Stimulated activated CD4-positive, alpha-beta T cell treated with anti-CD3 and anti-CD28 coated beads, Interleukin-1b, Interleukin-23, amount 100 ng/mL, for 1 hour (primary cell): ENCODE measurements around the gene CEP85.
"Not testable (repeated sequence)": the region's sequence is repeated elsewhere in the genome, so short reads cannot be mapped to it uniquely, and the experiment has no call there.

Experiments used
- DNase-seq, 2 donors: peaks; one replicate each; pipeline ENCODE4 v3.0.0-alpha.2; 2020; ENCODE audit warnings: low read depth in 2 of 2

CEP85 gene

GRCh38 chr1:26307966-26308899 is 74.2 kb downstream of the CEP85 start:
- not testable (repeated sequence) for DNase-seq

- no peak for DNase-seq
Observed at GRCh38 chr1:26314501-26314900, 80.5 kb downstream of the CEP85 start.

- no peak for DNase-seq
Observed at GRCh38 chr1:26315874-26316850, 82.2 kb downstream of the CEP85 start.

GRCh38 chr1:26317146-26317545 is 83.1 kb downstream of the CEP85 start:
- no peak for DNase-seq

GRCh38 chr1:26317612-26318337 is 83.8 kb downstream of the CEP85 start, which contains the start of gene CD52:
TSS of gene CD52 (plus strand) at chr1:26317958. CDS start at chr1:26318018, 60 bp downstream.
- peak in 1 of 2 donors; percentile 53 for DNase-seq

- DNase-seq = no peak
Observed at GRCh38 chr1:26318338-26319064, 84.5 kb downstream of the CEP85 start.

GRCh38 chr1:26320896-26321295 is 86.9 kb downstream of the CEP85 start:
- DNase-seq = no peak

GRCh38 chr1:26321315-26322041 is 87.5 kb downstream of the CEP85 start:
- peak; percentile 90 to 97 for DNase-seq

GRCh38 chr1:26322042-26322331 is 88.0 kb downstream of the CEP85 start:
- DNase-seq = no peak

- no peak for DNase-seq
Observed at GRCh38 chr1:26323382-26323781, 89.4 kb downstream of the CEP85 start.

GRCh38 chr1:26324550-26324949 is 90.5 kb downstream of the CEP85 start:
- no peak for DNase-seq

GRCh38 chr1:26327956-26328362 is 94.0 kb downstream of the CEP85 start:
- no peak for DNase-seq
